Stimulated activated naive CD8-positive, alpha-beta T cell treated with anti-CD3 and anti-CD28 coated beads, Interleukin-15, Interleukin-2, amounts not matched to agents 100 ng/mL and 50 ng/mL, for 24 hours (primary cell): ENCODE measurements around the gene GNAT1.

Source experiments
- H3K27ac Mint-ChIP-seq: one replicate; pipeline ENCODE4 v1.8.0; 2021; ENCODE audit warnings: mild to moderate bottlenecking, mixed read lengths
- H3K27me3 Mint-ChIP-seq: one replicate; pipeline ENCODE4 v1.8.0; 2021; ENCODE audit warnings: mixed read lengths
- H3K36me3 Mint-ChIP-seq: one replicate; pipeline ENCODE4 v1.8.0; 2021; ENCODE audit warnings: low read depth, mixed read lengths
- H3K4me1 Mint-ChIP-seq: one replicate; pipeline ENCODE4 v1.8.0; 2021; ENCODE audit warnings: low read depth, mixed read lengths
- H3K4me3 Mint-ChIP-seq: one replicate; pipeline ENCODE4 v1.8.0; 2021; ENCODE audit warnings: mild to moderate bottlenecking, mixed read lengths
- H3K9me3 Mint-ChIP-seq: one replicate; pipeline ENCODE4 v1.8.0; 2021; ENCODE audit warnings: mixed read lengths

GNAT1 gene

GRCh38 chr3:50196253-50196801 lies 4.9 kb downstream of the GNAT1 start:
- Mint-ChIP-seq H3K4me1 (peaks cover 9% of the 10 kb centered on the region), H3K36me3 (no peaks in the 10 kb centered on the region), H3K27ac (no peak overlapping the region), H3K4me3 (no peak overlapping the region), H3K27me3 (peaks cover 26% of the 10 kb centered on the region), H3K9me3 (no peaks in the 10 kb centered on the region)

- H3K27me3 Mint-ChIP-seq = peaks cover 35% of the 10 kb centered on the region
- no peak overlapping the region for H3K4me3 Mint-ChIP-seq
Measured at GRCh38 chr3:50201573-50202315, 10.3 kb downstream of the GNAT1 start.

GRCh38 chr3:50202353-50203112 lies 11.1 kb downstream of the GNAT1 start:
- Mint-ChIP-seq H3K36me3 (no peaks in the 10 kb centered on the region), H3K9me3 (no peaks in the 10 kb centered on the region), H3K27ac (no peak overlapping the region), H3K27me3 (peaks cover 34% of the 10 kb centered on the region), H3K4me3 (no peak overlapping the region), H3K4me1 (no peaks in the 10 kb centered on the region)

More at GRCh38 chr3:50201573-50202315, 10.3 kb downstream of the GNAT1 start:
- Mint-ChIP-seq H3K36me3 (no peaks in the 10 kb centered on the region), H3K4me1 (no peaks in the 10 kb centered on the region), H3K27ac (no peak overlapping the region), H3K9me3 (no peaks in the 10 kb centered on the region)

GRCh38 chr3:50203113-50203808 lies 11.9 kb downstream of the GNAT1 start:
- Mint-ChIP-seq H3K27me3 (peaks cover 32% of the 10 kb centered on the region), H3K27ac (no peak overlapping the region), H3K36me3 (no peaks in the 10 kb centered on the region), H3K9me3 (no peaks in the 10 kb centered on the region), H3K4me1 (no peaks in the 10 kb centered on the region), H3K4me3 (no peak overlapping the region)

- Mint-ChIP-seq H3K4me3 (no peak overlapping the region), H3K27me3 (peaks cover 35% of the 10 kb centered on the region), H3K4me1 (no peaks in the 10 kb centered on the region), H3K27ac (no peak overlapping the region), H3K9me3 (no peaks in the 10 kb centered on the region), H3K36me3 (no peaks in the 10 kb centered on the region)
Measured at GRCh38 chr3:50203809-50204803, 12.7 kb downstream of the GNAT1 start.

- H3K36me3 Mint-ChIP-seq = no peaks in the 10 kb centered on the region
- peaks cover 32% of the 10 kb centered on the region for H3K27me3 Mint-ChIP-seq
- H3K4me1 Mint-ChIP-seq = no peaks in the 10 kb centered on the region
- no peaks in the 10 kb centered on the region for H3K9me3 Mint-ChIP-seq
- H3K27ac Mint-ChIP-seq = no peak within 1 kb of the TSS
- no peak within 1 kb of the TSS for H3K4me3 Mint-ChIP-seq
Measured at GRCh38 chr3:50204804-50205412, 13.5 kb downstream of the GNAT1 start, which contains the start of gene SLC38A3. SLC38A3 (plus strand) TSS chr3:50205271; CDS start chr3:50214200, 8,929 bp downstream.

- no peak overlapping the region for H3K27ac Mint-ChIP-seq
- H3K9me3 Mint-ChIP-seq = no peaks in the 10 kb centered on the region
- peaks cover 32% of the 10 kb centered on the region for H3K27me3 Mint-ChIP-seq
- H3K4me1 Mint-ChIP-seq = no peaks in the 10 kb centered on the region
- H3K36me3 Mint-ChIP-seq = no peaks in the 10 kb centered on the region
- H3K4me3 Mint-ChIP-seq = no peak overlapping the region
Measured at GRCh38 chr3:50205413-50206276, 14.2 kb downstream of the GNAT1 start.

- Mint-ChIP-seq H3K4me3 (no peak overlapping the region), H3K27ac (no peak overlapping the region), H3K4me1 (peaks cover 3% of the 10 kb centered on the region), H3K36me3 (no peaks in the 10 kb centered on the region), H3K27me3 (peaks cover 29% of the 10 kb centered on the region), H3K9me3 (no peaks in the 10 kb centered on the region)
Measured at GRCh38 chr3:50207359-50208042, 16.1 kb downstream of the GNAT1 start.

- Mint-ChIP-seq H3K27ac (no peak overlapping the region), H3K4me3 (no peak overlapping the region)
Measured at GRCh38 chr3:50208677-50209344, 17.4 kb downstream of the GNAT1 start.

GRCh38 chr3:50210176-50210509 lies 18.7 kb downstream of the GNAT1 start:
- Mint-ChIP-seq H3K4me1 (peaks cover 3% of the 10 kb centered on the region), H3K27me3 (peaks cover 13% of the 10 kb centered on the region), H3K36me3 (no peaks in the 10 kb centered on the region), H3K4me3 (no peak overlapping the region), H3K9me3 (no peaks in the 10 kb centered on the region), H3K27ac (no peak overlapping the region)

More at GRCh38 chr3:50208677-50209344, 17.4 kb downstream of the GNAT1 start:
- Mint-ChIP-seq H3K27me3 (peaks cover 19% of the 10 kb centered on the region), H3K4me1 (peaks cover 3% of the 10 kb centered on the region), H3K9me3 (no peaks in the 10 kb centered on the region), H3K36me3 (no peaks in the 10 kb centered on the region)

- H3K27me3 Mint-ChIP-seq = peaks cover 13% of the 10 kb centered on the region
- H3K4me3 Mint-ChIP-seq = no peak overlapping the region
- no peaks in the 10 kb centered on the region for H3K9me3 Mint-ChIP-seq
- H3K27ac Mint-ChIP-seq = no peak overlapping the region
- H3K36me3 Mint-ChIP-seq = no peaks in the 10 kb centered on the region
- H3K4me1 Mint-ChIP-seq = peaks cover 3% of the 10 kb centered on the region
Measured at GRCh38 chr3:50210510-50211367, 19.3 kb downstream of the GNAT1 start.
